GM19463 (cell line): ENCODE measurements around the gene C4BPA.

ENCODE experiments used
- ATAC-seq: cut with Tn5 transposase; IDR thresholded peaks from one replicate; pipeline ENCODE4 v1.9.1; 2021; ENCODE audit warnings: mild to moderate bottlenecking, moderate library complexity; ENCODE audit not compliant: unreplicated experiment

The C4BPA gene

GRCh38 chr1:207112616-207113296, 8.7 kb downstream of the C4BPA start:
- no peak for ATAC-seq

GRCh38 chr1:207115269-207115668, 11.2 kb downstream of the C4BPA start:
- ATAC-seq = no peak

- ATAC-seq = no peak
These were observed 20.4 kb downstream of the C4BPA start for GRCh38 chr1:207124389-207124788.

- ATAC-seq = no peak
These were observed 24.4 kb downstream of the C4BPA start for GRCh38 chr1:207128336-207128921.

GRCh38 chr1:207129053-207129452, 25.0 kb downstream of the C4BPA start:
- no peak for ATAC-seq

GRCh38 chr1:207130252-207131036, 26.4 kb downstream of the C4BPA start:
- ATAC-seq = no peak

- no peak for ATAC-seq
These were observed 27.1 kb downstream of the C4BPA start for GRCh38 chr1:207131163-207131562.

- no peak for ATAC-seq
These were observed 30.5 kb downstream of the C4BPA start for GRCh38 chr1:207134581-207134980.

- no peak for ATAC-seq
These were observed 35.6 kb downstream of the C4BPA start for GRCh38 chr1:207139616-207140015.

GRCh38 chr1:207140536-207140935, 36.5 kb downstream of the C4BPA start:
- no peak for ATAC-seq

GRCh38 chr1:207145401-207146058, 41.5 kb downstream of the C4BPA start:
- no peak for ATAC-seq

GRCh38 chr1:207151920-207152319, 47.9 kb downstream of the C4BPA start:
- ATAC-seq = no peak

- no peak for ATAC-seq
These were observed 48.9 kb downstream of the C4BPA start for GRCh38 chr1:207152792-207153468.

- no peak for ATAC-seq
These were observed 51.0 kb downstream of the C4BPA start for GRCh38 chr1:207155028-207155427.

- ATAC-seq = no peak
These were observed 52.1 kb downstream of the C4BPA start for GRCh38 chr1:207156095-207156494.

- no peak for ATAC-seq
These were observed 52.8 kb downstream of the C4BPA start for GRCh38 chr1:207156826-207157225.

- no peak for ATAC-seq
These were observed 60.1 kb downstream of the C4BPA start for GRCh38 chr1:207164086-207164485.

GRCh38 chr1:207172321-207172720, 68.3 kb downstream of the C4BPA start:
- no peak for ATAC-seq

GRCh38 chr1:207172885-207173284, 68.9 kb downstream of the C4BPA start:
- no peak for ATAC-seq

GRCh38 chr1:207173396-207173795, 69.4 kb downstream of the C4BPA start:
- no peak for ATAC-seq

GRCh38 chr1:207174913-207175312, 70.9 kb downstream of the C4BPA start:
- ATAC-seq = no peak
